NB4 (cell line): ENCODE data around the gene HKDC1.

Experiments used
- POLR2A ChIP-seq: IDR thresholded peaks from 2 replicates; pipeline ENCODE4 v1.6.1; 2011; ENCODE audit warnings: mild to moderate bottlenecking; ENCODE audit not compliant: insufficient read length; ENCODE audit errors: extremely low read depth
- TF ChIP-seq, protein P1 (sequence below): IDR thresholded peaks from one replicate; pipeline ENCODE4 v1.5.1; 2012; ENCODE audit warnings: low read depth, low read length
- TF ChIP-seq, protein P2 (sequence below): IDR thresholded peaks from 2 replicates; pipeline ENCODE4 v1.6.1; 2011; ENCODE audit warnings: low read depth, low read length

DNA sequence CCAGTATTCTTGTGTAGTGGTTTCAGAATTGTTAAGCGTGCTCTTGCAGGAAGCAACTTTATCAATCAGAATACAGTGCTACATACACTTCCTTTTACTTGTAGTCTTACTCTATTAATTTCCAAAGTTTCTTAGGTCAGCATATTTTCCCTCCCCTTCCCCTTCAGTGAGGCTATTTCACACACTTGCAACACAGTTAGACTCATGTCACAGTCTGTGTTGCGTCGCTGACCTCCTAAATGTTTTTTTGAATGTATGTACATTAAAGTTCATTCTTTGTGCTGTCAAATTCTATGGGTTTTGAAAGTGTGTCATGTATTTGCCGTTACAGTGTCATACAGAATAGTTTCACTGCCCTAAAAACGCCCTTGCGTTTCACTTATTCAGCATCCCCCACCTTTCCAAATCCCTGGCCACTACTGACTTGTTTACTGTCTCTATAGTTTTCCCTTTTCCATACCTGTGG is 5.4 kb upstream of the HKDC1 start:
- TF ChIP-seq, protein P1, sequence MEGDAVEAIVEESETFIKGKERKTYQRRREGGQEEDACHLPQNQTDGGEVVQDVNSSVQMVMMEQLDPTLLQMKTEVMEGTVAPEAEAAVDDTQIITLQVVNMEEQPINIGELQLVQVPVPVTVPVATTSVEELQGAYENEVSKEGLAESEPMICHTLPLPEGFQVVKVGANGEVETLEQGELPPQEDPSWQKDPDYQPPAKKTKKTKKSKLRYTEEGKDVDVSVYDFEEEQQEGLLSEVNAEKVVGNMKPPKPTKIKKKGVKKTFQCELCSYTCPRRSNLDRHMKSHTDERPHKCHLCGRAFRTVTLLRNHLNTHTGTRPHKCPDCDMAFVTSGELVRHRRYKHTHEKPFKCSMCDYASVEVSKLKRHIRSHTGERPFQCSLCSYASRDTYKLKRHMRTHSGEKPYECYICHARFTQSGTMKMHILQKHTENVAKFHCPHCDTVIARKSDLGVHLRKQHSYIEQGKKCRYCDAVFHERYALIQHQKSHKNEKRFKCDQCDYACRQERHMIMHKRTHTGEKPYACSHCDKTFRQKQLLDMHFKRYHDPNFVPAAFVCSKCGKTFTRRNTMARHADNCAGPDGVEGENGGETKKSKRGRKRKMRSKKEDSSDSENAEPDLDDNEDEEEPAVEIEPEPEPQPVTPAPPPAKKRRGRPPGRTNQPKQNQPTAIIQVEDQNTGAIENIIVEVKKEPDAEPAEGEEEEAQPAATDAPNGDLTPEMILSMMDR: no peak
- TF ChIP-seq POLR2A: no peak
- TF ChIP-seq, protein P2, sequence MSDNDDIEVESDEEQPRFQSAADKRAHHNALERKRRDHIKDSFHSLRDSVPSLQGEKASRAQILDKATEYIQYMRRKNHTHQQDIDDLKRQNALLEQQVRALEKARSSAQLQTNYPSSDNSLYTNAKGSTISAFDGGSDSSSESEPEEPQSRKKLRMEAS: no peak
